Measurements from ENCODE around the gene AP5S1.

- TF ChIP-seq, protein P1, sequence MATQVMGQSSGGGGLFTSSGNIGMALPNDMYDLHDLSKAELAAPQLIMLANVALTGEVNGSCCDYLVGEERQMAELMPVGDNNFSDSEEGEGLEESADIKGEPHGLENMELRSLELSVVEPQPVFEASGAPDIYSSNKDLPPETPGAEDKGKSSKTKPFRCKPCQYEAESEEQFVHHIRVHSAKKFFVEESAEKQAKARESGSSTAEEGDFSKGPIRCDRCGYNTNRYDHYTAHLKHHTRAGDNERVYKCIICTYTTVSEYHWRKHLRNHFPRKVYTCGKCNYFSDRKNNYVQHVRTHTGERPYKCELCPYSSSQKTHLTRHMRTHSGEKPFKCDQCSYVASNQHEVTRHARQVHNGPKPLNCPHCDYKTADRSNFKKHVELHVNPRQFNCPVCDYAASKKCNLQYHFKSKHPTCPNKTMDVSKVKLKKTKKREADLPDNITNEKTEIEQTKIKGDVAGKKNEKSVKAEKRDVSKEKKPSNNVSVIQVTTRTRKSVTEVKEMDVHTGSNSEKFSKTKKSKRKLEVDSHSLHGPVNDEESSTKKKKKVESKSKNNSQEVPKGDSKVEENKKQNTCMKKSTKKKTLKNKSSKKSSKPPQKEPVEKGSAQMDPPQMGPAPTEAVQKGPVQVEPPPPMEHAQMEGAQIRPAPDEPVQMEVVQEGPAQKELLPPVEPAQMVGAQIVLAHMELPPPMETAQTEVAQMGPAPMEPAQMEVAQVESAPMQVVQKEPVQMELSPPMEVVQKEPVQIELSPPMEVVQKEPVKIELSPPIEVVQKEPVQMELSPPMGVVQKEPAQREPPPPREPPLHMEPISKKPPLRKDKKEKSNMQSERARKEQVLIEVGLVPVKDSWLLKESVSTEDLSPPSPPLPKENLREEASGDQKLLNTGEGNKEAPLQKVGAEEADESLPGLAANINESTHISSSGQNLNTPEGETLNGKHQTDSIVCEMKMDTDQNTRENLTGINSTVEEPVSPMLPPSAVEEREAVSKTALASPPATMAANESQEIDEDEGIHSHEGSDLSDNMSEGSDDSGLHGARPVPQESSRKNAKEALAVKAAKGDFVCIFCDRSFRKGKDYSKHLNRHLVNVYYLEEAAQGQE (IDR thresholded peaks at IDR 0.05; ENCODE audit: low read depth, low read length): no peak
- TF ChIP-seq JUND (IDR thresholded peaks at IDR 0.05) (no peak), RFX5 (IDR thresholded peaks at IDR 0.05; ENCODE audit: low read length) (no peak), TAF1 (IDR thresholded peaks at IDR 0.05; ENCODE audit: borderline replicate concordance, low read depth, low read length) (no peak), CHD2 (IDR thresholded peaks at IDR 0.05; ENCODE audit: low read length, partially characterized antibody) (no peak), MAX (IDR thresholded peaks at IDR 0.05; ENCODE audit: low read depth) (no peak), CTCF (IDR thresholded peaks at IDR 0.05) (no peak)
Observed at GRCh38 chr20:3848565-3848964, 28.2 kb downstream of the AP5S1 start.

Measured in SK-N-SH (cell line).